Gastroesophageal sphincter (tissue), 3 donors: ENCODE measurements around the gene TMEM255B.

Experiments
- EP300 ChIP-seq: sonication (generic); formaldehyde crosslinking; IDR thresholded peaks from one replicate; pipeline ENCODE4 v1.6.1; 2017; ENCODE audit warnings: antibody characterized with exemption, mild to moderate bottlenecking
- POLR2A ChIP-seq, 2 donors: fragments of 450-650 bp; IDR thresholded peaks; one replicate each; pipeline ENCODE4 v1.6.1; 2017; ENCODE audit warnings: antibody characterized with exemption in 2 of 2, mild to moderate bottlenecking in 2 of 2, moderate library complexity in 1 of 2
- POLR2AphosphoS5 ChIP-seq: sonication (generic); formaldehyde crosslinking; IDR thresholded peaks from one replicate; pipeline ENCODE4 v1.6.1; 2017; ENCODE audit warnings: antibody characterized with exemption
- TF ChIP-seq, protein P1 (sequence below), 4 experiments: fragments of 200-600 bp in 2 of 4; fragments of 450-650 bp in 2 of 4; sonication (generic) in 1 of 4; IDR thresholded peaks; one replicate each; pipeline ENCODE4 v1.5.1; 2017 to 2019; ENCODE audit warnings: antibody characterized with exemption in 4 of 4, mild to moderate bottlenecking in 2 of 4, moderate library complexity in 2 of 4

GRCh38 chr13:113763961-113764792 is 5.2 kb downstream of the TMEM255B start:
- TF ChIP-seq, protein P1, sequence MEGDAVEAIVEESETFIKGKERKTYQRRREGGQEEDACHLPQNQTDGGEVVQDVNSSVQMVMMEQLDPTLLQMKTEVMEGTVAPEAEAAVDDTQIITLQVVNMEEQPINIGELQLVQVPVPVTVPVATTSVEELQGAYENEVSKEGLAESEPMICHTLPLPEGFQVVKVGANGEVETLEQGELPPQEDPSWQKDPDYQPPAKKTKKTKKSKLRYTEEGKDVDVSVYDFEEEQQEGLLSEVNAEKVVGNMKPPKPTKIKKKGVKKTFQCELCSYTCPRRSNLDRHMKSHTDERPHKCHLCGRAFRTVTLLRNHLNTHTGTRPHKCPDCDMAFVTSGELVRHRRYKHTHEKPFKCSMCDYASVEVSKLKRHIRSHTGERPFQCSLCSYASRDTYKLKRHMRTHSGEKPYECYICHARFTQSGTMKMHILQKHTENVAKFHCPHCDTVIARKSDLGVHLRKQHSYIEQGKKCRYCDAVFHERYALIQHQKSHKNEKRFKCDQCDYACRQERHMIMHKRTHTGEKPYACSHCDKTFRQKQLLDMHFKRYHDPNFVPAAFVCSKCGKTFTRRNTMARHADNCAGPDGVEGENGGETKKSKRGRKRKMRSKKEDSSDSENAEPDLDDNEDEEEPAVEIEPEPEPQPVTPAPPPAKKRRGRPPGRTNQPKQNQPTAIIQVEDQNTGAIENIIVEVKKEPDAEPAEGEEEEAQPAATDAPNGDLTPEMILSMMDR (IDR thresholded peaks at IDR 0.05), result no peak
- TF ChIP-seq POLR2A (IDR thresholded peaks at IDR 0.05) (no peak), POLR2AphosphoS5 (no peak), EP300 (no peak)
